Nephron (organoid): ENCODE measurements around the gene OSBPL6.
A peak's percentile ranks its signal among the peaks of the same experiment; 100 is the strongest.

ENCODE experiments used
- H3K27ac Mint-ChIP-seq, 3 experiments: 2 replicates each; pipeline ENCODE4 v1.8.0; 2020; ENCODE audit warnings: mixed read lengths in 3 of 3, mild to moderate bottlenecking in 2 of 3, moderate library complexity in 1 of 3
- H3K27me3 Mint-ChIP-seq: 2 replicates; pipeline ENCODE4 v1.8.0; 2021; ENCODE audit warnings: low read depth, mild to moderate bottlenecking, moderate library complexity, mixed read lengths
- H3K36me3 Mint-ChIP-seq: 2 replicates; pipeline ENCODE4 v1.8.0; 2020; ENCODE audit warnings: low read depth, mixed read lengths
- H3K4me1 Mint-ChIP-seq: 2 replicates; pipeline ENCODE4 v1.8.0; 2020; ENCODE audit warnings: mixed read lengths
- H3K4me3 Mint-ChIP-seq, 3 experiments: 2 replicates each; pipeline ENCODE4 v1.8.0; 2020; ENCODE audit warnings: mild to moderate bottlenecking in 3 of 3, mixed read lengths in 3 of 3, moderate library complexity in 2 of 3
- H3K9me3 Mint-ChIP-seq: 2 replicates; pipeline ENCODE4 v1.8.0; 2020; ENCODE audit warnings: mixed read lengths
- CTCF ChIP-seq, 3 experiments: fragments of 200-600 bp; sonication (generic); IDR thresholded peaks; one replicate each; pipeline ENCODE4 v1.5.0; 2021; ENCODE audit warnings: antibody characterized with exemption in 3 of 3; ENCODE audit not compliant: unreplicated experiment in 3 of 3

OSBPL6 gene

DNA sequence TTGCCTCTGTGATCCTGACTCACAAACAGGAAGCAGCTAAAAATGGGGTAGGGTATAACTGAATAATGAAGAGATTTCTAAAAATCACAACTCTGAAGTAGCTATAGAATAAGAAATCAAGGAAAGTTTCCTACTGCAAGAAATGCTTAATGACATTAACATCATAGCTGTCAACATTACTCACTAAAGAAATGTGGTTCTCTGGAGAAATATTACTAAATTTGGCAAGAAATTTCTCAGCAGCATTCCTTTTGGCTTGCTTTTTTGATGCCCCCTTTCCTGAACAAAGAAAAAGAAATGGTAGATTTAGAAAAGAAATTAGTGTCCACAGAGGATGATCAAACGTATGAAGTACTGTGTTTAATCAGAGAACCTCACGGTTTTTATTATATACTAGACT, 247.1 kb downstream of the OSBPL6 start:
- H3K27me3 Mint-ChIP-seq: no peaks in the 10 kb centered on the region
- no peak for TF ChIP-seq CTCF (IDR thresholded peaks at IDR 0.05; ENCODE audit: unreplicated experiment in 3 of 3)
- no peak overlapping the region for H3K4me3 Mint-ChIP-seq
- peaks cover 69% of the 10 kb centered on the region for H3K36me3 Mint-ChIP-seq
- no peak overlapping the region for H3K27ac Mint-ChIP-seq
- no peaks in the 10 kb centered on the region for H3K4me1 Mint-ChIP-seq
- H3K9me3 Mint-ChIP-seq: no peaks in the 10 kb centered on the region

GRCh38 chr2:178448968-178449661, 254.8 kb downstream of the OSBPL6 start:
- peak overlapping the region; percentile 5 to 88 (median 22) for H3K27ac Mint-ChIP-seq
- H3K9me3 Mint-ChIP-seq: no peaks in the 10 kb centered on the region
- peaks cover 45% of the 10 kb centered on the region for H3K36me3 Mint-ChIP-seq
- H3K4me3 Mint-ChIP-seq: peak overlapping the region; percentile 84 to 92 (median 92)
- H3K4me1 Mint-ChIP-seq: peaks cover 36% of the 10 kb centered on the region
- no peaks in the 10 kb centered on the region for H3K27me3 Mint-ChIP-seq
- TF ChIP-seq CTCF (IDR thresholded peaks at IDR 0.05; ENCODE audit: unreplicated experiment in 3 of 3): no peak

GRCh38 chr2:178449700-178450523, 255.6 kb downstream of the OSBPL6 start:
- Mint-ChIP-seq H3K27ac (peak overlapping the region; percentile 86 to 95 (median 88)), H3K36me3 (peaks cover 38% of the 10 kb centered on the region), H3K9me3 (no peaks in the 10 kb centered on the region), H3K4me3 (peak overlapping the region; percentile 84 to 92 (median 92)), H3K4me1 (peaks cover 36% of the 10 kb centered on the region), H3K27me3 (no peaks in the 10 kb centered on the region)
- no peak for TF ChIP-seq CTCF (IDR thresholded peaks at IDR 0.05; ENCODE audit: unreplicated experiment in 3 of 3)

- Mint-ChIP-seq H3K4me1 (peaks cover 36% of the 10 kb centered on the region), H3K4me3 (peak overlapping the region; percentile 84 to 92 (median 92)), H3K27ac (peak overlapping the region; percentile 86 to 95 (median 88)), H3K27me3 (no peaks in the 10 kb centered on the region), H3K9me3 (no peaks in the 10 kb centered on the region), H3K36me3 (peaks cover 33% of the 10 kb centered on the region)
- no peak for TF ChIP-seq CTCF (IDR thresholded peaks at IDR 0.05; ENCODE audit: unreplicated experiment in 3 of 3)
Observed at GRCh38 chr2:178450524-178450773, 256.1 kb downstream of the OSBPL6 start.

GRCh38 chr2:178450774-178451525, 256.6 kb downstream of the OSBPL6 start, which contains the start of the genes PJVK and PRKRA:
Gene PJVK (plus strand): TSS chr2:178451378. CDS start chr2:178453410, 2,032 bp downstream.
Gene PRKRA (minus strand): TSS chr2:178451175. CDS start chr2:178451030, 145 bp downstream.
- Mint-ChIP-seq H3K36me3 (peaks cover 30% of the 10 kb centered on the region), H3K27me3 (no peaks in the 10 kb centered on the region), H3K9me3 (no peaks in the 10 kb centered on the region), H3K4me1 (peaks cover 36% of the 10 kb centered on the region), H3K27ac (peak within 1 kb of the TSS; percentile 99 to 100 (median 100)), H3K4me3 (peak within 1 kb of the TSS; percentile 85 to 94 (median 92))
- TF ChIP-seq CTCF (IDR thresholded peaks at IDR 0.05; ENCODE audit: unreplicated experiment in 3 of 3): no peak
